GM23248 (cell line): ENCODE data around the gene ST3GAL5.

Experiments
- EZH2 ChIP-seq: fragments of 200-600 bp; sonication (generic); IDR thresholded peaks from 2 replicates; pipeline ENCODE4 v1.6.1; 2018; ENCODE audit warnings: antibody characterized with exemption, mild to moderate bottlenecking; ENCODE audit not compliant: insufficient read depth, poor library complexity, severe bottlenecking
- EZH2phosphoT487 ChIP-seq: fragments of 200-600 bp; sonication (generic); IDR thresholded peaks from 2 replicates; pipeline ENCODE4 v1.6.1; 2018; ENCODE audit warnings: antibody characterized with exemption, moderate library complexity, mild to moderate bottlenecking, low read depth; ENCODE audit not compliant: insufficient read depth

GRCh38 chr2:85802354-85803103 lies 86.3 kb downstream of the ST3GAL5 start:
- TF ChIP-seq EZH2phosphoT487 (no peak), EZH2 (no peak)
